Large intestine (tissue), 3 donors: ENCODE results near the gene MEAK7. TPM values are rescaled to one million over a fixed set of nuclear protein-coding genes. Genes with fewer than 3 reads are reported as not detected.
"Not testable (repeated sequence)": the region's sequence is repeated elsewhere in the genome, so short reads cannot be mapped to it uniquely, and the experiment has no call there.

Experiments used
- DNase-seq, 2 donors: peaks; one replicate each; pipeline versions ENCODE4 v3.0.0 to v3.0.0-alpha.2; 2013
- H3K27ac ChIP-seq: one replicate; pipeline ENCODE4 v1.5.1; 2013; ENCODE audit warnings: low read length
- H3K27me3 ChIP-seq: 2 replicates; pipeline ENCODE4 v1.6.1; 2013; ENCODE audit warnings: low read length; ENCODE audit not compliant: control insufficient read depth, insufficient read depth
- H3K36me3 ChIP-seq: 2 replicates; pipeline ENCODE4 v1.6.1; 2013; ENCODE audit warnings: low read length; ENCODE audit not compliant: control insufficient read depth, insufficient read depth
- H3K4me1 ChIP-seq: one replicate; pipeline ENCODE4 v1.6.1; 2013; ENCODE audit warnings: low read length; ENCODE audit not compliant: control insufficient read depth, insufficient read depth
- H3K4me3 ChIP-seq: one replicate; pipeline ENCODE4 v1.5.1; 2013; ENCODE audit warnings: low read length
- H3K9me3 ChIP-seq: one replicate; pipeline ENCODE4 v1.6.1; 2013; ENCODE audit warnings: mild to moderate bottlenecking, low read depth, low read length, moderate library complexity; ENCODE audit not compliant: control insufficient read depth
- WGBS: methylation state at CpG from one replicate; pipeline ENCODE4 v1.1.5; 2013; ENCODE audit warnings: low lambda C conversion rate; ENCODE audit not compliant: insufficient coverage; 5-methylcytosine and 5-hydroxymethylcytosine counted together
- polyA plus RNA-seq: library from polyadenylated mRNA; unstranded; fragments of 120-200 nt; gene quantifications from one replicate; pipeline ENCODE4 v1.2.1, GENCODE V29; 2013

The MEAK7 gene
- polyA plus RNA-seq, 1 donor, result 9.0 TPM

DNA sequence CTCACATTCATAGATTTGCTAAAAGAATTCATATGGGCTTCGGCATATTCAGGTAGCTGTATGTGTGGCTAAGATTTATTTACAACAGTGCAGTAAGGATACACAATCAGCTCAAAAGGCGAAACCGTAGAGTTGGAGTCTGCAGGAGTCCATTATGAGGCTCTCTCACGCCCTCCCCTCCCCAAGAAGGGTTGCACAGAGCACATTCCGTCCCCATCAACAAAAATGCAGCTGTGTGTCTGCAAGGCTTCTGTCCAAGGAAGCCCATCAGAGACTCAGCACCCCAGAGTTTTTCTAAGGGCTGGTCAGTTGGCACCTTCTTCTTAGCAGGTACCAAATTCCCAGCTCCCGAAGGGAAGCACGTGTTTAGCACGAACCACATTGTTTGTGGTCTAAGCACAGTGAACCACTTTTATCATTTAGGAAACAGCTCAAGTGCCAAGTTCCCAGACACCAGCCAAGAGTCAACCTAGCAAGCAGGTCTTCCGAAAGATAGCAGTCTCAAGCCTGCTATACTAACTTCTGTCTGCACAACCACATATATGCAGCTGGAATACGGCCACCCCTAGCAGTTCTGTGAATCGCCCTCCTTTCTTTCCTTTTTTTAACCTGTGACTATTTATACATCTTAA, 28.5 kb upstream of the MEAK7 start:
- H3K9me3 ChIP-seq, result no peaks in the 10 kb centered on the region
- H3K27ac ChIP-seq, result peak overlapping the region; percentile 71
- H3K36me3 ChIP-seq, result no peaks in the 10 kb centered on the region
- no peak for DNase-seq
- WGBS, result no CpG with 5 or more reads among the region's 11 CpGs
- H3K4me3 ChIP-seq, result no peak overlapping the region
- H3K4me1 ChIP-seq, result no peaks in the 10 kb centered on the region
- no peaks in the 10 kb centered on the region for H3K27me3 ChIP-seq

DNA sequence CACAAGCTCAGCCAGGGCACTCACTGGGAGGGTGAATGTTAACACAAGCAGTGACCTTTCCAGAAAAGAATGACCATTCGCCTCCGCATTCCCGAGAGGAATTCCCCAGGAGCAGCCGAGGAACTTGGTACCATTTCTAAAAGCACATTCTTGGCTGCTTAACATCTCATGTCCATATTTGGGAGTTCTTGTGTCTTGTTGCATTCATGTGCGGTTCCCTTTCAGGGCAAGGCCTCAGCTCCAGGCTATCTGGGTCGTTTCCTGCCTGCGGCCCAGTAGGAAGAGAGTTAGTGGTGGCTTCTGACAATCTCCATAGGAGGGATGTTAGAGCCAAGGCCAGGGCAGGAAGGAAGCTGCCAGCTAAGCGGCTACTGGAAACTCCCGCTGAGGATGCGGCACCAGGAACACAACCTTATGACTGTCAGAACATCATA, 27.8 kb upstream of the MEAK7 start:
- WGBS, result no CpG with 5 or more reads among the region's 10 CpGs
- no peak overlapping the region for H3K4me3 ChIP-seq
- H3K27ac ChIP-seq, result peak overlapping the region; percentile 71
- peak; percentile 33 to 56 for DNase-seq
- H3K9me3 ChIP-seq, result no peaks in the 10 kb centered on the region
- no peaks in the 10 kb centered on the region for H3K4me1 ChIP-seq
- H3K36me3 ChIP-seq, result no peaks in the 10 kb centered on the region
- H3K27me3 ChIP-seq, result no peaks in the 10 kb centered on the region

DNA sequence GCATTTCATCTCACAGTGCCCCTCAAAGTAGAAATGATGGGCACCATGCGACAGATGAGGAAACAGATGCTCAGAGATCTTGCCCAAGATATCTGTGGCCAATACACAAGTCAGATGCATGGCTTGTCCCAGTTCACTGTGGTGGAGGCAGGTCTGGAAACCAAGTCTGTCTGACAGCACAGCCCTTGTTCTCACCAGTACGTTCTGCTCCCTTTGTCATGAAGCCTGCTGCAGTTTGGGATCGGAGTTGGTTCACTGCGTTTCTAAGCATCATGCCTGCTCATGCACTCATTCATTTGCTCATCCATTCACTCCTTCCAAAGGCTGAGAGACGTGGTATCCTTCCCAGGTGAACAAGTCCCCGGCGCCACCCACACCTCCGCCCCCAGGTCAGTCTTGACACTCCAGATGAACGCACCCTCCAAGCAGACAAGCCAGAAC, 27.2 kb upstream of the MEAK7 start:
- no peaks in the 10 kb centered on the region for H3K9me3 ChIP-seq
- no peak overlapping the region for H3K4me3 ChIP-seq
- no peaks in the 10 kb centered on the region for H3K27me3 ChIP-seq
- no peaks in the 10 kb centered on the region for H3K4me1 ChIP-seq
- 74% methylated on average over 3 of the region's 9 CpGs for WGBS
- no peaks in the 10 kb centered on the region for H3K36me3 ChIP-seq
- H3K27ac ChIP-seq, result peak overlapping the region; percentile 71
- DNase-seq, result no peak

DNA sequence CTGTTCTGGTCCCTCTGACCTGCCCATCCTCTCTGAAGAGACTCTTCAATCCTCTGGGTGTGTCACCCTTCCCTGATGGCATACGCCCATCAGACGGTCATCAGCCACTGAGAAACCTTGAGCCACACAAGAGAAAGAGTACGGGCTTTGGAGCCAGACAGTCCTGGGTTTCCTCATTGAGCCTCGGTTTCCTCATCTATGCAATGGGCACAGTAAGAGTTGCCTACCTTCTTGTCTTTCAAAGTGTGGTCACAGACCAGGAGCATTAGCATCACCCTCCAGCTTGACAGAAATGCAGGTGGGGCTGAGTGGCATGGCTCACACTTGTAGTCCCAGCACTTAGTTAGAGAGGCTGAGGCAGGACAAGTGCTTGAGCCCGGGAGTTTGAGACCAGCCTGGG, 26.1 kb upstream of the MEAK7 start:
- no peaks in the 10 kb centered on the region for H3K27me3 ChIP-seq
- WGBS, result no CpG with 5 or more reads among the region's 5 CpGs
- H3K4me1 ChIP-seq, result no peaks in the 10 kb centered on the region
- no peak overlapping the region for H3K4me3 ChIP-seq
- no peak overlapping the region for H3K27ac ChIP-seq
- DNase-seq, result no peak
- H3K9me3 ChIP-seq, result no peaks in the 10 kb centered on the region
- H3K36me3 ChIP-seq, result no peaks in the 10 kb centered on the region

DNA sequence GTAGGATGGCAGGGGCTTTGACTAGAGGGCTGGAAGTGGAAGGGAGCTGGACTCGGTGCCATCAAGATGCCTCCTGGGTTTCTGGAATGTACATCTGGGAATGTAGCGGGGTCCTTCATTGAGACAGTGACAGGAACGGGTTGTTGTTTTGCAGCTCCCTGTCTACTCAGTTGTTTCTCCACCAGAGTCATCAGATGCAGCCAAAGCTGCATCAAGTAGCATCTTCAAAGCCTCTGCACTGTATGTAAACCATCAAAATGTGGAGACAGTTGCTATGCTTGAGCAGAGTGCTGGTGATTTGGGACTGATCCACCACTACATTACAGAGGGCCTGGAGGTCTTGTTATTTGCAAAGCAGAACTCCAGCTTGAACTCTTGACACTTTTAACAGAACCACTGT, 25.1 kb upstream of the MEAK7 start:
- Histone ChIP-seq H3K36me3 (no peaks in the 10 kb centered on the region), H3K9me3 (no peaks in the 10 kb centered on the region), H3K27me3 (no peaks in the 10 kb centered on the region), H3K4me3 (no peak overlapping the region), H3K27ac (no peak overlapping the region), H3K4me1 (no peaks in the 10 kb centered on the region)
- WGBS, result no CpG with 5 or more reads among the region's 3 CpGs
- DNase-seq, result no peak

DNA sequence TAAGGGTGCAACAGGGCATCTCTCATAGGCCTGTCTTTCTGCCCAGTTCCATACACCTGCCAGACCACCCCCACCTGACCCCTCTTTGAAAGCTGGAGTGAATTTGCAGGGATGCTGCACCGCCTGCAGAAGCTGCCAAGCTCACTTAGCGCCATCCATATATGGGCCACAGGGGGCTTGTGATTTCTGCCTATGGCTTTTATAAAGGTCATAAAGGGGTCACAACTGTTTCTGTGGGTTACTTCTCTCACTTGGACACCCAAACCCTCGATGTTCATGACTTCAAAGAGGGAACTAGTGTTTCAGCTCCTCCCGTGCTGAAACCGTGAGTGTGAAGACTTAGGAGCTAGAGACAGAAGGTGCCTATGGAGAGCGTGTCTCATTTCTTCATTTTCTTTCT, 23.9 kb upstream of the MEAK7 start:
- H3K4me3 ChIP-seq, result no peak overlapping the region
- H3K36me3 ChIP-seq, result no peaks in the 10 kb centered on the region
- 86% methylated on average over 3 of the region's 6 CpGs for WGBS
- H3K4me1 ChIP-seq, result no peaks in the 10 kb centered on the region
- H3K27ac ChIP-seq, result no peak overlapping the region
- DNase-seq, result no peak
- no peaks in the 10 kb centered on the region for H3K27me3 ChIP-seq
- no peaks in the 10 kb centered on the region for H3K9me3 ChIP-seq

DNA sequence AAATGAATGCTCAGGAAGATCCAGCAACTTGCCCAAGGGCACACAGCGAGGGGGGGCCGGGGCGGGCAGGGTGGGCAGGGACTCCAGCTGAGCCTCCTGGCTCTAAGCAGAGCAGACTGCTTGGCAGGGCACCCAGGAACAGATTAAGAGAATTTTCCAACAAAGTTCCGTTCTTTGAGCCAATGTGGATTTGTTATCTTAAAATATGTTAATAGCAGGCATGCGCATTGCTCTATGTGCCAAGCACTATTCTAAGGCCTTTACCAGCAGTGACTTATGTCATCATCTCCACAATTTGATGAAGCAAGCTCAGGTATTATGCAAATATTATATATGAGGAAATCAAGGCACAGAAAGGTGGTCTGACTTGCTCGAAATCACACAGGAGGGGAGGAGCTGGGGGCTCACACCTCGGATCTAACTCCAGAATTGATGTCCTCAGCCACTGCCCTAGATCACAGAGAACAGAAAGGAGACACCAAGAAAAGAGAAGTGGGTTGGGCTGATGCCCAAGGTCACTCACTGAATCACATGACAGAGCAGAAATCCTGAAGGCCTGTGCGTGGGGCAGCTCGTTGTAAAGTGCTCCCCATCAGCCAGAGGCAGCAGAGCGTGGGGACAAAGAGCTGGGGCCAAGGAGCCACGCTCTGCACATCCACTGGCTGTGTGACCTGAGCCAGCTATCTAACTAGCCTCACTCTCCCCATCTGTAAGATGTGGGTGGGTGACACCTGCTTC, 23.2 kb upstream of the MEAK7 start:
- DNase-seq, result no peak
- H3K27me3 ChIP-seq, result no peaks in the 10 kb centered on the region
- H3K4me1 ChIP-seq, result no peaks in the 10 kb centered on the region
- H3K36me3 ChIP-seq, result no peaks in the 10 kb centered on the region
- H3K4me3 ChIP-seq, result no peak overlapping the region
- no peak overlapping the region for H3K27ac ChIP-seq
- H3K9me3 ChIP-seq, result peaks cover 3% of the 10 kb centered on the region
- WGBS, result no CpG with 5 or more reads among the region's 11 CpGs

DNA sequence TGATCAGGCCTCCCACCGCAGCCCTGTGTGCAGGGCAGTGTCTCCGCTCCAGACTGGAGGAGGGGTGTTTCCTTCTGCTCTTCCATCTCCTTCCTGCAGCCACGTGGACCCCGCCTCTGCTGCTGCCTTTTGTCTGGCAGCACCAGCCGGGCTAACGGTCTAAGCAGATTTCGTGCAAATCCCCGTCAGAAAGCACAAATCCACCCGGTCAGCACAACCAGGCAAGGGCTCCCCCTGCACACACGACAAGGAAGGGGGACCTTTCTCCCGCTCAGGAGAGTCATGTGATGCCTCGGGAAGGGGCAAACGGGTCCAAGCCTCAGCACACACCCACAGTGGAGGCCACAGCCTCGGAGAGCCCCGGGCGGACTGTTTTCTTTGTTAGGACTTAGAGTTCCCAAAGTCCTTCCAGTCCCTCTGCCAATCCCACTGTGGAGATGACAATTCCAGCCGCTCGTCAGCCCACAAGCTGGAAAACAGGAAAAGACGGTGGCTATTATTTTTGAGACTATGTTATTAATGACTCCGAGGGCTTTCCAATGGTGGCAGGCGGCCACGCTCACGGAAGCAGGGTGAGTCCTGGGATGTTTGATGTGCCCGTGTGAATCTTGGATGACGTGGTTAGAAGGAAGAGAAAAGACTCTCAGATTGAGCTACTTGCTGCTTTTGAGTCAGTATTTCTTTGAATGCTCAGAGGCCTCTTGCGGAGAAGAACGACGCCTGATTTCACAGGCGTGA, 22.5 kb upstream of the MEAK7 start:
- Histone ChIP-seq H3K27me3 (no peaks in the 10 kb centered on the region), H3K9me3 (peaks cover 3% of the 10 kb centered on the region), H3K36me3 (no peaks in the 10 kb centered on the region), H3K4me3 (no peak overlapping the region), H3K27ac (no peak overlapping the region), H3K4me1 (no peaks in the 10 kb centered on the region)
- DNase-seq, result no peak
- WGBS, result no CpG with 5 or more reads among the region's 29 CpGs

DNA sequence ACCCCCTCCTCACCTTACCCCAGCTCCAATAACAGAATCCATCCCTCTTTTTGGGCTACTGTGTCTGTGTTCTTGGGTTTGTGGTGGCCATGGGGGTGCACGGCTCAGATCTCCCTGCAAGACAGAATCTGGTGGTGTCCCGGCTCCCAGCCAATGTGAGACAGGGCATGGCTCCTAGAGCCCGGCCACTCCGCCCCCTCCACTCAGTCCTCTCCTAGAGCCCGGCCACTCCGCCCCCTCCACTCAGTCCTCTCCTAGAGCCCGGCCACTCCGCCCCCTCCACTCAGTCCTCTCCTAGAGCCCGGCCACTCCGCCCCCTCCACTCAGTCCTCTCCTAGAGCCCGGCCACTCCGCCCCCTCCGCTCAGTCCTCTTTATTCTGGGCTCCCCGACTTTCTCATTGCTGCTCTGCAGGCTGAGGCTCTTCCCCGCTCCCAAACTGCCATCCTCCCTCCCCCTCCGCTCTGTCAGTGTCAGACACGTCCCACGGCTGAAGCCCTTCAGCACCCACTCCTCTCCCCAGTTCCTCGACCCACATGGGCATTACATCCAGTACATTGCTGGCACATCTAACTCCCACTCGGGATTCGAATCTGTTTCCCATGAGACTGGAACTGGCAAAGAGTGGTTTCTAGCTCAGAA, 20.6 kb upstream of the MEAK7 start:
- H3K36me3 ChIP-seq, DNase-seq, H3K4me1 ChIP-seq, H3K27me3 ChIP-seq, H3K9me3 ChIP-seq, H3K4me3 ChIP-seq, H3K27ac ChIP-seq: not testable (repeated sequence)
- 80% methylated on average over 1 of the region's 21 CpGs for WGBS

DNA sequence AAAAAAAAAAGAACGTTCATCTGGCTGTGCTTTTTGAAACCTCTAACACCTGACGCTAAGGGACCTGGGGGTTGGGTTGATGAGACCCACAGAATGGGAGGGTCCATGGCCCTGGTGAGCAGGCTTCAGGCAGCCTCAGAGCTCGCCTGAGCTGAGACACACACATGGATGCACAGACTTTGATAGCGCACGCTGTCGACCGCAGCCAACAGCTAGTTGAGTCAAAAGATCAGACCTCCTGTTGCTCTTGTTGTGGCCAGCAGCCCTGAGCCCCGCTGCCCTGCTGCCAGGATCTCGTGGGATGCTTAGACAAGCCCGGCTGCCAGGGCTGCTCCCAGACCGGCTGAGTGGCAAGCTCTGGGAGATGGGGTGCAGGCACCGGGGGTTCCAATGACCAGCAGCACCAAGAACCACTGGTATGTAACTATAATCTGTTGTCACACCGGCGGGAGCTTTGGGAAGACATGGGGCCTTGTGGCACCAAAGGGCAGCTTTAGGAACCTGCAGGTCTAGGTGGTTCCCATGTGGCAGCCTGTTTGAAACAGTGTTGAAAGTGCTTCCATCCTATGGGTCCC, 20.0 kb upstream of the MEAK7 start:
- no peak overlapping the region for H3K27ac ChIP-seq
- H3K36me3 ChIP-seq, result no peaks in the 10 kb centered on the region
- no peaks in the 10 kb centered on the region for H3K4me1 ChIP-seq
- WGBS, result no CpG with 5 or more reads among the region's 14 CpGs
- no peak for DNase-seq
- peaks cover 3% of the 10 kb centered on the region for H3K9me3 ChIP-seq
- no peaks in the 10 kb centered on the region for H3K27me3 ChIP-seq
- no peak overlapping the region for H3K4me3 ChIP-seq
